GM21576 (cell line): ENCODE results near the gene TAF15.

Experiments
- ATAC-seq: cut with Tn5 transposase; IDR thresholded peaks from one replicate; pipeline ENCODE4 v1.9.1; 2021; ENCODE audit warnings: mild to moderate bottlenecking, moderate library complexity; ENCODE audit not compliant: unreplicated experiment

TAF15 gene

GRCh38 chr17:35808962-35809854 lies at the start of gene TAF15:
TSS of gene TAF15 (plus strand) at chr17:35809484. CDS start at chr17:35809570, 86 bp downstream.
- ATAC-seq, result peak; percentile 90

- no peak for ATAC-seq
Measured at GRCh38 chr17:35760587-35760986, 48.7 kb upstream of the TAF15 start, which contains the start of gene C17orf50. TSS of gene C17orf50 (plus strand) at chr17:35760887. CDS start at chr17:35760942, 55 bp downstream.

DNA sequence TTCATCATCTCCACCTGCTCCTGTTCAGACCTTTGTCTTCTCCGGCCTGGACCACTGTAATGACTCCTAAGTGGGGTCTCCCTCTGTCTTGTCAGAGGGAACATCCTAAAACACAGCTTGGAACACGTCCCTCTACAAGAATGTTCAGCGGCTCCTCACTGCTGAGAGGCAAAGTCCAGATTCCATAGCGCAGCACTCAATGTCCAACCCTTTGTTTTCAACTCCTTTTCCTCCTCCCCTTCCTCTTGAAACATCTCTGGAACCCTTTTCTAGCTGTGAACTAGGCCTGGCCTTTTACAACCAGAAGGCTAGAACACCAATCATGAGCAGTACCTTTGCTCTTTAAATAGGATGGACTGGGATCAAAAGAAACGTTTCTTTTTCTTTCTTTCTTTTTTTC lies 47.7 kb upstream of the TAF15 start:
- no peak for ATAC-seq

DNA sequence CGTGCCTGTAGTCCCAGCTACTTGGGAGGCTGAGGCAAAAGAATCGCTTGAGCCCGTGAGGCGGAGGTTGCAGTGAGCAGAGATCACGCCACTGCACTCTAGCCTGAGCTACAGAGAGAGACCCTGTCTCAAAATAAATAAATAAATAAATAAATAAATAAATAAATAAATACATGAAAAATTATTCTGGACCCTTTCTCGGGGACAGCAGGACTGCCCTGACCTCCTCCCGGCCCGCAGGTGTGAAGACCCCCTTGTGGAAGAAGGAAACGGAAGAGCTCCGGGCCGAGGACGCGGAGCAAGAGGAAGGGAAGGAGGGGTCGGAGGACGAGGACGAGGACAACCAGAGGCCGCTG lies 45.5 kb upstream of the TAF15 start:
- no peak for ATAC-seq

DNA sequence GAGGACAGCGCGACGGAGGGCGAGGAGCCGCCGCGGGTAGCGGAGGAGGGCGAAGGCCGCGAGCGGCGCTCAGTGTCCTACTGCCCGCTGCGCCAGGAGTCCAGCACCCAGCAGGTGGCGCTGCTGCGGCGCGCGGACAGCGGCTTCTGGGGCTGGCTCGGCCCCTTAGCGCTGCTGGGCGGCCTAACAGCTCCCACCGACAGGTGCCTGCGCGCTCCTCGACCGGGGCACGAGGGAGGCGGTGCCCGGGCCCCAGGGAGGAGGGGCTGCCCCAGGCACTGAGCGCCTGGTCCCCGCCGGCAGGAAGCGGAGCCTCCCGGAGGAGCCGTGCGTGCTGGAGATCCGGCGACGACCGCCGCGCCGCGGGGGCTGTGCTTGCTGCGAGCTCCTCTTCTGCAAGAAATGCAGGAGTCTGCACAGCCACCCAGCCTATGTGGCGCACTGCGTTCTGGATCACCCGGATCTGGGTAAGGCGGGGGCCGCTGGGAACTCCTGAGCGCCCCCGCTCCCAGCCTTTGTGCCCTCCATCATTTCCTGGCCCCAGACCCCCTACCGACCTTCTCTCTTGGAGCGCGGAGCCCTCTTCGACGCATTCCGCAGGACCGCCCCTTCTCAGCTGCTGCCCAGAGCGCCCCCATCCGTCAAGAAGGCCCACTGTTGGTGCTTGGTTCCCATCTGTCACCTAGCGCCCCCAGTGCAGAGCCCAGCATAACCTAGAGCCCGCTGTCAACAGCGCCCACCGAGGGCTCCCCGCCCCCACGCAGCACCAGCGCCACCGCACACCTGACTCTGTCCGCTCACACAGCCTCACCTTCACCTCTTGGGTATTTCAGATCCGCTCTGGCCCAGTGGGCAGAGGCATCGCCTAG lies 44.9 kb upstream of the TAF15 start:
- peak; percentile 63 for ATAC-seq

- ATAC-seq, result no peak
Measured at GRCh38 chr17:35765086-35765710, 44.1 kb upstream of the TAF15 start.

DNA sequence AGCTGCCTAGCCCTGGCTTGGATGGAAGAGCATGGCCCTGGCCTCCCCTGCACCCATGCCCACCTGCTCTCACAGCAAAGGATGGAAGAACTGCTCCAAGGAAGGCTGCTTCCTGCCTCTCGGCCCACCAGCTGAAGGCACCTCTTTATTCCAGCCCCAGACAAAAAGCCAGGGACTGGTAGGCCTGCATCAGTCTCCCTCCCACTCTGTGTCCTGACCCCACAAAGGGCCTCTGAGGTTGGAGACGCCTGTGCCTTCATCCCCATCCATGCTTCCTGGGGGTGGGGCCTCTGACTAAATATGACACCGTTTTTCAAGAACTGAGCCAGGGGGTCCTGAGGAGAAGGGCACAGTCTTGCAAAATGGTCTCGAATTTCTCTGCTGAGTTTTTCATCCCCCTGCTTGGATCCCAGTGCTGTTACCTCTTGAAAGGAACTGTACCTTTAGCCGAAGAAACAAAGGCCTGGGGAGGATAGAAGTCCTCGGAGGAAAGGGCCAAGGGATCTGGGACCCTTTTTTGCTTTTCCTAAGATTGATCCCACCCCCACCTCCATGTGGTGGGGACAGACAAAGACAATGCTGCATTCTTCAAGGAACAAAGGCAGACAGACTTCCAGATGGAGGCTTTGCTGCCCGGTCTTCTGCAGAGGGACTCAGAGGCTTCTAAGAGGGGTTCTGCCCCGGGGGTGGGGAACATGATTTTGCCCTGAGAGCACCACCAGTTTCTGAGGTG lies 43.4 kb upstream of the TAF15 start:
- no peak for ATAC-seq

DNA sequence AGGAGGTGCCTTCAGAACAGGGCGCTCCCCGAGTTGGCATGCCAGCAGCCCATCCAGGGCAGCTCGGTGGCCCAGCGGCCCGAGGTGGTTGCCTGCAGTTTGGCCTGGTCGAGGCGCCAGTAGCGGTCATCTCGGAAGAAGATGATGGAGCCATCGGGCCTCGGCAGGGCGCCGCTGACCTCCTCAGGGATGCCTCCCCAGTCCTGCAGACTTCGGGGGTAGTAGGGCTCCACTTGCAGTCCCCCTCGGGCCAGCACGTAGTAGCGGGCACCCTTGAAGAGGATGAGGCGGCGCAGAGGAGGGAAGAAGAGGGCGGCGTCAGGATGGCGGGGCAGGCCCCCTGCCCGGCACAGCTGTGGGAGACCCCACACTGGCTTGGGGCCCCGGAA lies 42.8 kb upstream of the TAF15 start:
- no peak for ATAC-seq

DNA sequence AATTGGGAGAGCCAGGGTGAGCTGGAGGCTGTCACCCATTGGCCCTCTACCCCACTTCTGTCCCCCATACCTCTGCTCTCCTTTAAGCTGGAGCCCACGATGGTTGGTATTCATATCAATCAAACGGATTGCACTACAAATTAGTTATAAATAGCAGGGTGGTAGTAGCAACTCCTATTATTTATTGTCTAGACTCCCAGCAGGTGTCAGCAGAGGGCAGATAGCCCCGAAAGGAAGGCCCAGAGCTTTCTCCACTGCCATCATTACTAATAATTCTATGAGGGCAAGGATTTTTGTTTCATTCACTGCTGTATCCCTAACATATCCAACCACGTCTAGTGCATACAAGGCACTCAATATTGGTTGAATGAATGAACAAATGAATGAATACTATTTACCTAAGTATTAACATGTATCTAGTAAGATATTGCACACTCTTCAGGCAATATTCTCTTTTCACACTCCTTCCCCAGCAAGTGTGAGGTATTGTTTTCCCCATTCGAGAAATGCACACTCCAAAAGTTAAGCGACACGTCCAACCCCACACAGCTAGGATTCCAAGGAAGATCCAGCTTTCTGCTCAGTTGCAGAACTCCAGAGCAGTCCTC lies 42.3 kb upstream of the TAF15 start:
- ATAC-seq, result no peak

GRCh38 chr17:35768797-35769196 lies 40.5 kb upstream of the TAF15 start:
- ATAC-seq, result no peak

GRCh38 chr17:35769895-35770486 lies 39.3 kb upstream of the TAF15 start:
- ATAC-seq, result no peak

DNA sequence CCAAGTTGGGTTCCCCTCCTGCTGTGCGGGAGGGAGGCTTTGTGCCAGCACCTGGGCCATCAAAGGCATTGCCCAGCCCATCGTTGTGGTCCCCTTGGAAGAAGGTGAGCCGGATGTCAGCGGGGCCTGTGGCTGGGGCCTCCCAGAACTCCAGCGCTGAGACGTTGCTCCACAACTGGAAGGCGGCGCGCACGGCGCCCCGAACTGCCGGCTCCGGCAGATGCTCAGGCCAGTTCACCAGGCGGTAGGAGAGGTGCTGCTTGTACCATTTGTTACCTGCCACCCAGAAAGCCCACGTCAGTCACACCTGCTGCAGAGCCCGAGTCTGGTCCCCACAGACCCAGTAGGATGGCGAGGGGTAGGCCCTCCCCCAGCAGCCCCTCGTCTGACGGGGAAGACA lies 36.2 kb upstream of the TAF15 start:
- ATAC-seq, result no peak

DNA sequence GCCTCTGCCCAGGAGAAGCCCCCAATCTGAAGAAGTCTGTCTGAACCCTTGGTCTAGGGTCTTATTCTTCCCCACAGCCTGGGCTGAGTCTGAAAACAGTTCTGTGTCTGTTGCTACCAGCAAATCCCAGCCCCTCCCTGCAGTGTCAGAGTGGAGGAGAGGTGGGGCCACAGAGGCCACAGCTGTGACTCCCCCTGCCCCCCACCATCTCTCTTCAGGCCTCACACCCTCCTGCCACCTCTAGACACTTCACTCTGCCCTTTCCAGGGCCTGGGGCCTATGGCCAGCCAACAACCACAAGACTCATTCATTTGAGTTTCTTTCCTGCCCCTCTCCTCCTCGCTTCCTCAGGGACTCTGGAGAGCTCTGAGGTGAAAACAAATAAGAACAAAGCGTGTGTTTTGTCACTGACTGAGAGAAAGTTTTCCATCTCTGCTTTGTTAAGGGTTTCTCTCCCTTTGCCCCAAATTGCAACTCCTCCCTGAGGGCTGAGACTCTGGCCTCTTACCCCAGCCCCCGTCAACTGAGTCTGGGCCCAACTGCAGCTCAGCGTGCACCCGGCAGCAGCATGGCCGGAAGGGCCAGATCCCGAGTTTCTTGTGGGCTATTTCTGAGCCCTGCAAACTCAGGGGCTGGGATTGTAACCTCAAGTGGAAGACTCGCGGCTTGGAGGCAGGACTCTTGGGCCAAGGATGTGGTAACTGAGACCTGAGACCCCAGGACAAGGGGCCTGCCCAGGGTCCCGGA lies 35.4 kb upstream of the TAF15 start:
- no peak for ATAC-seq

GRCh38 chr17:35774499-35774898 lies 34.8 kb upstream of the TAF15 start:
- no peak for ATAC-seq

- ATAC-seq, result no peak
Measured at GRCh38 chr17:35775039-35775438, 34.2 kb upstream of the TAF15 start.

- no peak for ATAC-seq
Measured at GRCh38 chr17:35775583-35775982, 33.7 kb upstream of the TAF15 start.

GRCh38 chr17:35778641-35779196 lies 30.6 kb upstream of the TAF15 start:
- ATAC-seq, result no peak

GRCh38 chr17:35780950-35781349 lies 28.3 kb upstream of the TAF15 start:
- no peak for ATAC-seq

DNA sequence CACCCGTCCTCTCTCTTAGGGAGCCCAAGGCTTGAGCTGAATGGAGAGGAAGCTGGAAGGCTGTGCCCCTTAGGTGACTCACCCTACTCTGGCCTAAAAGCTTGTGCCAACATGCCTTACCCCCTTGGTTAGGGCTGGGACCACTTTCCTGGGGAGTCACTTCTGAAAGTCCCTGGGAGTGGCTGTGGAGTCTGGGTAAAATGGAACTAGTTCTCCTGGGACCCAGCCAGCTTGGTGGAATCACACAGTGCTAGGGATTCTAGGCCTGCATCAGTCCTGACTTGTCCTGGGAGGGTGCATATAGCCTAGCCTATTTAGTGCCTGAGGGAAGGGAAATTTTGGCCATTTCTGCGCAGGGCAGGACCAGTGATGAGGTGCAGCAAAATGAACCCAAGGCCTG lies 24.4 kb upstream of the TAF15 start:
- ATAC-seq, result no peak
